HUES6 (cell line): ENCODE measurements around the gene RASSF8.
A peak's percentile ranks its signal among the peaks of the same experiment; 100 is the strongest.

Experiments used
- H3K27ac ChIP-seq: 2 replicates; pipeline ENCODE4 v1.7.0; 2013; ENCODE audit warnings: low read depth, mild to moderate bottlenecking, low read length, inconsistent platforms
- H3K27me3 ChIP-seq: 2 replicates; pipeline ENCODE4 v1.6.1; 2013; ENCODE audit warnings: low read length; ENCODE audit not compliant: control insufficient read depth, insufficient read depth
- H3K36me3 ChIP-seq: 2 replicates; pipeline ENCODE4 v1.6.1; 2013; ENCODE audit warnings: low read length; ENCODE audit not compliant: control insufficient read depth, insufficient read depth
- H3K4me1 ChIP-seq: 2 replicates; pipeline ENCODE4 v1.6.1; 2013; ENCODE audit warnings: low read length; ENCODE audit not compliant: control insufficient read depth, insufficient read depth
- H3K4me3 ChIP-seq: 2 replicates; pipeline ENCODE4 v1.5.1; 2013; ENCODE audit warnings: low read depth, low read length
- H3K9ac ChIP-seq: one replicate; pipeline ENCODE4 v1.6.1; 2013; ENCODE audit warnings: mild to moderate bottlenecking, low read length
- H3K9me3 ChIP-seq: 2 replicates; pipeline ENCODE4 v1.6.1; 2013; ENCODE audit warnings: low read depth, low read length; ENCODE audit not compliant: control insufficient read depth, insufficient read depth

Gene RASSF8

GRCh38 chr12:25958428-25959070 is at the start of gene RASSF8:
RASSF8 (plus strand) TSS chr12:25958682; CDS start chr12:26055344, 96,662 bp downstream.
- peaks cover 19% of the 10 kb centered on the region; the same call in 1 of the 2 replicates for H3K4me1 ChIP-seq
- H3K27me3 ChIP-seq: no peaks in the 10 kb centered on the region
- H3K4me3 ChIP-seq: peak within 1 kb of the TSS; percentile 91
- peaks cover 5% of the 10 kb centered on the region; the same call in 1 of the 2 replicates for H3K9me3 ChIP-seq
- H3K27ac ChIP-seq: peak within 1 kb of the TSS; percentile 93
- peak within 1 kb of the TSS; percentile 90 for H3K9ac ChIP-seq
- H3K36me3 ChIP-seq: no peaks in the 10 kb centered on the region

- no peaks in the 10 kb centered on the region for H3K27me3 ChIP-seq
- H3K27ac ChIP-seq: no peak overlapping the region
- H3K4me1 ChIP-seq: no peaks in the 10 kb centered on the region
- H3K36me3 ChIP-seq: no peaks in the 10 kb centered on the region
- no peak overlapping the region for H3K4me3 ChIP-seq
- H3K9me3 ChIP-seq: no peaks in the 10 kb centered on the region
- no peak overlapping the region for H3K9ac ChIP-seq
Measured at GRCh38 chr12:25914551-25914950, 43.9 kb upstream of the RASSF8 start.

- H3K9me3 ChIP-seq: no peaks in the 10 kb centered on the region
- H3K4me1 ChIP-seq: peaks cover 3% of the 10 kb centered on the region; the same call in 1 of the 2 replicates
- H3K9ac ChIP-seq: no peak overlapping the region
- H3K27ac ChIP-seq: no peak overlapping the region
- no peaks in the 10 kb centered on the region for H3K27me3 ChIP-seq
- no peaks in the 10 kb centered on the region for H3K36me3 ChIP-seq
- no peak overlapping the region for H3K4me3 ChIP-seq
Measured at GRCh38 chr12:25924491-25925001, 33.9 kb upstream of the RASSF8 start.

- Histone ChIP-seq H3K9me3 (no peaks in the 10 kb centered on the region), H3K9ac (no peak overlapping the region), H3K4me1 (peaks cover 3% of the 10 kb centered on the region; the same call in 1 of the 2 replicates), H3K4me3 (no peak overlapping the region), H3K36me3 (no peaks in the 10 kb centered on the region), H3K27me3 (no peaks in the 10 kb centered on the region), H3K27ac (no peak overlapping the region)
Measured at GRCh38 chr12:25925064-25925463, 33.4 kb upstream of the RASSF8 start.

- Histone ChIP-seq H3K27ac (no peak overlapping the region), H3K4me1 (peaks cover 3% of the 10 kb centered on the region; the same call in 1 of the 2 replicates), H3K4me3 (no peak overlapping the region), H3K9me3 (no peaks in the 10 kb centered on the region), H3K36me3 (no peaks in the 10 kb centered on the region), H3K27me3 (no peaks in the 10 kb centered on the region), H3K9ac (no peak overlapping the region)
Measured at GRCh38 chr12:25926536-25926935, 31.9 kb upstream of the RASSF8 start.

- no peaks in the 10 kb centered on the region for H3K36me3 ChIP-seq
- H3K4me1 ChIP-seq: peaks cover 3% of the 10 kb centered on the region; the same call in 1 of the 2 replicates
- no peak overlapping the region for H3K4me3 ChIP-seq
- H3K27me3 ChIP-seq: no peaks in the 10 kb centered on the region
- no peak overlapping the region for H3K27ac ChIP-seq
- H3K9me3 ChIP-seq: no peaks in the 10 kb centered on the region
- H3K9ac ChIP-seq: no peak overlapping the region
Measured at GRCh38 chr12:25929142-25929541, 29.3 kb upstream of the RASSF8 start.

GRCh38 chr12:25932971-25933370 is 25.5 kb upstream of the RASSF8 start:
- Histone ChIP-seq H3K9ac (no peak overlapping the region), H3K27me3 (no peaks in the 10 kb centered on the region), H3K4me3 (no peak overlapping the region), H3K4me1 (no peaks in the 10 kb centered on the region), H3K36me3 (no peaks in the 10 kb centered on the region), H3K9me3 (no peaks in the 10 kb centered on the region), H3K27ac (no peak overlapping the region)

GRCh38 chr12:25934456-25934855 is 24.0 kb upstream of the RASSF8 start:
- H3K4me3 ChIP-seq: no peak overlapping the region
- H3K4me1 ChIP-seq: 0 out of 2 replicates have a peak, but pooled peaks cover 6% of the 10 kb centered on the region

GRCh38 chr12:25935355-25936144 is 22.9 kb upstream of the RASSF8 start:
- H3K9ac ChIP-seq: no peak overlapping the region
- no peak overlapping the region for H3K4me3 ChIP-seq
- no peaks in the 10 kb centered on the region for H3K9me3 ChIP-seq
- H3K27ac ChIP-seq: no peak overlapping the region
- no peaks in the 10 kb centered on the region for H3K27me3 ChIP-seq
- H3K4me1 ChIP-seq: 0 out of 2 replicates have a peak, but pooled peaks cover 7% of the 10 kb centered on the region
- no peaks in the 10 kb centered on the region for H3K36me3 ChIP-seq

More at GRCh38 chr12:25934456-25934855, 24.0 kb upstream of the RASSF8 start:
- no peak overlapping the region for H3K9ac ChIP-seq
- H3K9me3 ChIP-seq: no peaks in the 10 kb centered on the region
- no peaks in the 10 kb centered on the region for H3K36me3 ChIP-seq
- no peaks in the 10 kb centered on the region for H3K27me3 ChIP-seq
- H3K27ac ChIP-seq: no peak overlapping the region

- Histone ChIP-seq H3K27ac (no peak overlapping the region), H3K27me3 (no peaks in the 10 kb centered on the region), H3K9me3 (no peaks in the 10 kb centered on the region), H3K4me1 (0 out of 2 replicates have a peak, but pooled peaks cover 7% of the 10 kb centered on the region), H3K4me3 (no peak overlapping the region), H3K9ac (no peak overlapping the region), H3K36me3 (no peaks in the 10 kb centered on the region)
Measured at GRCh38 chr12:25937096-25937495, 21.4 kb upstream of the RASSF8 start.

GRCh38 chr12:25938581-25938980 is 19.9 kb upstream of the RASSF8 start:
- no peaks in the 10 kb centered on the region for H3K36me3 ChIP-seq
- no peaks in the 10 kb centered on the region for H3K27me3 ChIP-seq
- no peaks in the 10 kb centered on the region for H3K9me3 ChIP-seq
- no peak overlapping the region for H3K9ac ChIP-seq
- H3K4me3 ChIP-seq: no peak overlapping the region
- no peak overlapping the region for H3K27ac ChIP-seq
- H3K4me1 ChIP-seq: peaks cover 10% of the 10 kb centered on the region; the same call in 1 of the 2 replicates
